Esophagus muscularis mucosa (tissue), 4 donors: ENCODE results near the gene ACACA. TPM values are rescaled to one million over a fixed set of nuclear protein-coding genes. Genes with fewer than 3 reads are reported as not detected.

Experiments used
- DNase-seq: peaks from one replicate; pipeline ENCODE4 v3.0.0-alpha.2; 2017; ENCODE audit errors: extremely low spot score
- H3K27ac ChIP-seq, 4 donors: fragments of 200-600 bp; sonication (generic); replicated peaks in 1 of 4; 1 replicate in 3 of 4; 2 replicates in 1 of 4; pipeline ENCODE4 v1.5.1; 2016 to 2019; ENCODE audit warnings: mild to moderate bottlenecking in 1 of 4
- H3K27me3 ChIP-seq, 4 donors: fragments of 200-600 bp; sonication (generic); one replicate each; pipeline versions ENCODE4 v1.5.1 to v1.6.0; 2016 to 2019
- H3K36me3 ChIP-seq, 4 donors: fragments of 200-600 bp; sonication (generic); one replicate each; pipeline ENCODE4 v1.5.1; 2016 to 2019
- H3K4me1 ChIP-seq, 4 donors: fragments of 200-600 bp; sonication (generic); one replicate each; pipeline ENCODE4 v1.5.1; 2016 to 2019
- H3K4me3 ChIP-seq, 4 donors: fragments of 200-600 bp; sonication (generic); 1 replicate in 2 of 4; 2 replicates in 2 of 4; pipeline ENCODE4 v1.5.1; 2016 to 2019; ENCODE audit warnings: mild to moderate bottlenecking in 4 of 4, moderate library complexity in 1 of 4
- H3K9me3 ChIP-seq, 4 donors: fragments of 200-600 bp; sonication (generic); 1 replicate in 3 of 4; 2 replicates in 1 of 4; pipeline ENCODE4 v1.5.1; 2016 to 2019
- CTCF ChIP-seq, 3 experiments: fragments of 200-600 bp in 2 of 3; fragments of 450-650 bp in 1 of 3; sonication (generic) in 2 of 3; IDR thresholded peaks; one replicate each; pipeline ENCODE4 v1.5.1; 2017 to 2019; ENCODE audit warnings: antibody characterized with exemption in 3 of 3, mild to moderate bottlenecking in 2 of 3, moderate library complexity in 1 of 3
- EP300 ChIP-seq: sonication (generic); formaldehyde crosslinking; IDR thresholded peaks from one replicate; pipeline ENCODE4 v1.6.1; 2017; ENCODE audit warnings: antibody characterized with exemption
- POLR2A ChIP-seq: fragments of 450-650 bp; IDR thresholded peaks from one replicate; pipeline ENCODE4 v1.6.1; 2017; ENCODE audit warnings: antibody characterized with exemption, moderate library complexity, mild to moderate bottlenecking, low read depth
- POLR2AphosphoS5 ChIP-seq, 2 donors: sonication (generic); formaldehyde crosslinking; IDR thresholded peaks; one replicate each; pipeline ENCODE4 v1.6.1; 2017; ENCODE audit warnings: antibody characterized with exemption in 2 of 2
- WGBS: methylation state at CpG from one replicate; pipeline ENCODE4 v1.1.5; 2018; 5-methylcytosine and 5-hydroxymethylcytosine counted together
- intact Hi-C: fragments of 100-400 bp; cut with DNase I; formaldehyde crosslinking; loops from one replicate; pipeline ENCODE4 v1.15.1; 2023
- total RNA-seq, 4 donors: library from RNA; depleted of rRNA; stranded (reverse); fragments of >200 nt; gene quantifications; one replicate each; pipeline versions ENCODE4 v1.1.0 to v1.2.1, GENCODE V29; 2016

ACACA gene
- total RNA-seq, 4 donors from 2014 or later = 34.0 to 58.0 (median 50.5) TPM

- no peak for DNase-seq
- intact Hi-C loops = no loop called here
- Histone ChIP-seq H3K4me3 (no peak overlapping the region), H3K36me3 (peaks cover 35 to 98% (median 72%) of the 10 kb centered on the region in 4 donors), H3K4me1 (no peaks in the 10 kb centered on the region), H3K27ac (no peak overlapping the region), H3K27me3 (no peaks in the 10 kb centered on the region), H3K9me3 (no peaks in the 10 kb centered on the region)
- 89% methylated on average over 4 of the region's 4 CpGs for WGBS
- TF ChIP-seq POLR2AphosphoS5 (IDR thresholded peaks at IDR 0.05) = no peak
- TF ChIP-seq EP300 = no peak
- TF ChIP-seq CTCF (IDR thresholded peaks at IDR 0.05) = no peak
- no peak for TF ChIP-seq POLR2A
Measured at GRCh38 chr17:37247825-37248224, 158.8 kb downstream of the ACACA start.

- no peak overlapping the region for H3K4me3 ChIP-seq
- DNase-seq = no peak
- intact Hi-C loops = no loop called here
- no peak for TF ChIP-seq CTCF (IDR thresholded peaks at IDR 0.05)
- no peak for TF ChIP-seq POLR2A
- no peak overlapping the region for H3K27ac ChIP-seq
- no peaks in the 10 kb centered on the region for H3K4me1 ChIP-seq
- peaks cover 51 to 100% (median 75%) of the 10 kb centered on the region in 4 donors for H3K36me3 ChIP-seq
- 98% methylated on average over 2 of the region's 2 CpGs for WGBS
- no peaks in the 10 kb centered on the region for H3K9me3 ChIP-seq
- H3K27me3 ChIP-seq = no peaks in the 10 kb centered on the region
Measured at GRCh38 chr17:37246085-37246484, 160.6 kb downstream of the ACACA start.

GRCh38 chr17:37240381-37240780 lies 166.3 kb downstream of the ACACA start:
- no peaks in the 10 kb centered on the region for H3K9me3 ChIP-seq
- peaks cover 45 to 95% (median 57%) of the 10 kb centered on the region in 4 donors for H3K36me3 ChIP-seq
- 94% methylated on average over 5 of the region's 5 CpGs for WGBS
- no peak for DNase-seq
- H3K4me1 ChIP-seq = peaks cover 0 to 3% (median 0%) of the 10 kb centered on the region in 4 donors
- no peak overlapping the region for H3K4me3 ChIP-seq
- no peak for TF ChIP-seq CTCF (IDR thresholded peaks at IDR 0.05)
- TF ChIP-seq POLR2AphosphoS5 (IDR thresholded peaks at IDR 0.05) = no peak
- TF ChIP-seq POLR2A = no peak
- no peaks in the 10 kb centered on the region for H3K27me3 ChIP-seq
- no peak overlapping the region for H3K27ac ChIP-seq
- intact Hi-C loops = no loop called here

GRCh38 chr17:37239690-37240334 lies 166.8 kb downstream of the ACACA start:
- H3K27ac ChIP-seq = no peak overlapping the region
- H3K9me3 ChIP-seq = no peaks in the 10 kb centered on the region
- DNase-seq = no peak
- peaks cover 39 to 95% (median 56%) of the 10 kb centered on the region in 4 donors for H3K36me3 ChIP-seq
- peaks cover 0 to 3% (median 0%) of the 10 kb centered on the region in 4 donors for H3K4me1 ChIP-seq
- intact Hi-C loops = no loop called here
- 85% methylated on average over 3 of the region's 3 CpGs for WGBS
- no peak overlapping the region for H3K4me3 ChIP-seq
- TF ChIP-seq POLR2A (no peak), CTCF (IDR thresholded peaks at IDR 0.05) (peak; percentile 42 to 51 (median 46)), EP300 (no peak), POLR2AphosphoS5 (IDR thresholded peaks at IDR 0.05) (no peak)
- H3K27me3 ChIP-seq = no peaks in the 10 kb centered on the region

- Histone ChIP-seq H3K27me3 (no peaks in the 10 kb centered on the region), H3K36me3 (peaks cover 0 to 96% (median 26%) of the 10 kb centered on the region in 4 donors), H3K4me3 (no peak overlapping the region), H3K27ac (no peak overlapping the region), H3K4me1 (no peaks in the 10 kb centered on the region), H3K9me3 (no peaks in the 10 kb centered on the region)
- no peak for TF ChIP-seq EP300
- TF ChIP-seq CTCF (IDR thresholded peaks at IDR 0.05) = no peak
- TF ChIP-seq POLR2AphosphoS5 (IDR thresholded peaks at IDR 0.05) = no peak
- no peak for TF ChIP-seq POLR2A
- 89% methylated on average over 1 of the region's 1 CpG for WGBS
- DNase-seq = no peak
- intact Hi-C loops = no loop called here
Measured at GRCh38 chr17:37234106-37234505, 172.5 kb downstream of the ACACA start.
